Natural killer cell (primary cell): ENCODE measurements around the gene EREG. TPM values are rescaled to one million over a fixed set of nuclear protein-coding genes. Genes with fewer than 3 reads are reported as not detected.
"Not testable (repeated sequence)": the region's sequence is repeated elsewhere in the genome, so short reads cannot be mapped to it uniquely, and the experiment has no call there.

Experiments
- ATAC-seq, 3 donors: fragments of 150-1000 bp in 2 of 3; fragments of 200-7000 bp in 1 of 3; cut with Tn5 transposase; 1 replicate in 1 of 3; 2 replicates in 2 of 3; pipeline ENCODE4 v1.10.0; 2021; ENCODE audit warnings: mild to moderate bottlenecking in 2 of 3, moderate library complexity in 2 of 3
- DNase-seq, 2 donors: peaks; one replicate each; pipeline versions ENCODE4 v3.0.0 to v3.0.0-alpha.2; 2013 to 2021; ENCODE audit warnings: mixed read lengths in 1 of 2
- H3K27ac ChIP-seq: one replicate; pipeline ENCODE4 v1.5.1; 2013; ENCODE audit warnings: mild to moderate bottlenecking, low read length
- H3K27me3 ChIP-seq: one replicate; pipeline ENCODE4 v1.6.1; 2013; ENCODE audit warnings: low read length; ENCODE audit not compliant: control insufficient read depth, insufficient read depth
- H3K36me3 ChIP-seq: one replicate; pipeline ENCODE4 v1.6.1; 2013; ENCODE audit warnings: low read length; ENCODE audit not compliant: control insufficient read depth, insufficient read depth
- H3K4me1 ChIP-seq: one replicate; pipeline ENCODE4 v1.6.1; 2013; ENCODE audit warnings: low read length; ENCODE audit not compliant: control insufficient read depth, insufficient read depth
- H3K4me3 ChIP-seq: one replicate; pipeline ENCODE4 v1.5.1; 2013; ENCODE audit warnings: low read length
- H3K9me3 ChIP-seq: one replicate; pipeline ENCODE4 v1.6.1; 2013; ENCODE audit warnings: low read length; ENCODE audit not compliant: control insufficient read depth, insufficient read depth
- H3K27ac Mint-ChIP-seq, 2 donors: one replicate each; pipeline ENCODE4 v1.8.0; 2022; ENCODE audit warnings: mild to moderate bottlenecking in 2 of 2, mixed read lengths in 2 of 2, moderate library complexity in 1 of 2
- H3K27me3 Mint-ChIP-seq, 2 donors: one replicate each; pipeline ENCODE4 v1.8.0; 2022; ENCODE audit warnings: low read depth in 2 of 2, mixed read lengths in 2 of 2
- H3K36me3 Mint-ChIP-seq: one replicate; pipeline ENCODE4 v1.8.0; 2022; ENCODE audit warnings: mixed read lengths
- H3K4me1 Mint-ChIP-seq, 2 donors: one replicate each; pipeline ENCODE4 v1.8.0; 2022; ENCODE audit warnings: mixed read lengths in 2 of 2
- H3K4me3 Mint-ChIP-seq: one replicate; pipeline ENCODE4 v1.8.0; 2022; ENCODE audit warnings: mild to moderate bottlenecking, moderate library complexity, mixed read lengths
- H3K9me3 Mint-ChIP-seq, 2 donors: one replicate each; pipeline ENCODE4 v1.8.0; 2022; ENCODE audit warnings: mixed read lengths in 2 of 2
- CTCF ChIP-seq: fragments of 200-600 bp; IDR thresholded peaks from one replicate; pipeline ENCODE4 v1.8.0; 2022; ENCODE audit warnings: antibody characterized with exemption
- WGBS: methylation state at CpG from one replicate; pipeline ENCODE4 v1.1.7; 2013; ENCODE audit warnings: missing lambda C conversion rate; ENCODE audit not compliant: insufficient coverage; 5-methylcytosine and 5-hydroxymethylcytosine counted together
- intact Hi-C: fragments of 100-400 bp; cut with micrococcal nuclease; formaldehyde crosslinking; loops from one replicate; pipeline ENCODE4 v1.14.2; 2022
- total RNA-seq, 4 donors: library from RNA; stranded (reverse); fragments of 120-200 nt in 1 of 4; gene quantifications; one replicate each; pipeline versions ENCODE4 v1.2.3 to v1.2.4, GENCODE V29; 2013 to 2022

The EREG gene
- total RNA-seq, 3 donors from 2014 or later (not counting 1 experiment from before 2014, with no cell fraction given): 2.3 to 23.3 (median 6.4) TPM

GRCh38 chr4:74397748-74398426, 32.9 kb downstream of the EREG start:
- ATAC-seq: peak; percentile 75 to 85 (median 80)

GRCh38 chr4:74398894-74399589, 34.1 kb downstream of the EREG start:
- not testable (repeated sequence) for H3K36me3 Mint-ChIP-seq, DNase-seq, H3K27me3 Mint-ChIP-seq, H3K9me3 Mint-ChIP-seq, H3K4me1 Mint-ChIP-seq, H3K36me3 ChIP-seq, H3K4me1 ChIP-seq, H3K27me3 ChIP-seq, H3K9me3 ChIP-seq, ATAC-seq, H3K4me3 ChIP-seq
- intact Hi-C loops: loop anchor here (1.0 kb wide), 1 partner anchor 46 kb away; the partner anchor contains the start of gene AREG
- 94% methylated on average over 32 of the region's 32 CpGs for WGBS
- peak overlapping the region; percentile 100 for H3K4me3 Mint-ChIP-seq
- peak overlapping the region; percentile 98 to 99 for H3K27ac Mint-ChIP-seq
- peak overlapping the region; percentile 19 for H3K27ac ChIP-seq

More at GRCh38 chr4:74397748-74398426, 32.9 kb downstream of the EREG start:
- Histone ChIP-seq H3K27ac (peak overlapping the region; percentile 90), H3K27me3 (no peaks in the 10 kb centered on the region), H3K4me3 (peak overlapping the region; percentile 94), H3K36me3 (no peaks in the 10 kb centered on the region), H3K4me1 (peaks cover 4% of the 10 kb centered on the region), H3K9me3 (no peaks in the 10 kb centered on the region)
- Mint-ChIP-seq H3K27me3 (no peaks in the 10 kb centered on the region), H3K27ac (peak overlapping the region; percentile 98 to 99), H3K9me3 (no peaks in the 10 kb centered on the region), H3K4me1 (peaks cover 7 to 9% of the 10 kb centered on the region in 2 donors), H3K36me3 (peaks cover 7% of the 10 kb centered on the region), H3K4me3 (peak overlapping the region; percentile 100)
- no peak for TF ChIP-seq CTCF
- 7% methylated on average over 5 of the region's 6 CpGs for WGBS
- DNase-seq: peak in 1 of 2 donors; percentile 64
- intact Hi-C loops: loop anchor here (1.0 kb wide), 1 partner anchor 47 kb away; the partner anchor contains the start of gene AREG

DNA sequence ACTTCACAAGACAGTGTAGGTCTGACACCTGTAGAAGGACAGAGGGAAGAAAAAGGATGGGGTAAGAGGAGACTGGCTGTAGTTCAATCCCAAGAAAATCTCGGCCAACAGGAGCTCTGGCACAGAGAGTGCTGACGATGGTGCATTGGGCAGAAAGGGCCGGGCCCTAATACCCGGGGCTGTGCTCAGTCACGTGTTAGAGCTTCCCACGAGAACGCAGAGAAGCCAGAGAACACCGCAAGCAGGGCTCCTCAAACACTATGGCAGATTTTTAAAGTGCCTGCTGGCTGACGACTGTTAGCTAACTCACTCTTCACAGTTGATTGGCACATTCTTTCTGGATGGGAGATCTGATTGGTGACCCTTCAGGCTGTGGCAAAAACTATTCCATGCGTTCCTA, 35.5 kb downstream of the EREG start:
- peaks cover 4% of the 10 kb centered on the region for H3K4me1 ChIP-seq
- H3K36me3 Mint-ChIP-seq: peaks cover 7% of the 10 kb centered on the region
- no peaks in the 10 kb centered on the region for H3K27me3 ChIP-seq
- H3K27ac ChIP-seq: no peak overlapping the region
- no peak for DNase-seq
- intact Hi-C loops: no loop called here
- no peak overlapping the region for H3K4me3 Mint-ChIP-seq
- no peak for TF ChIP-seq CTCF
- no peaks in the 10 kb centered on the region for H3K36me3 ChIP-seq
- H3K27ac Mint-ChIP-seq: no peak overlapping the region
- H3K4me1 Mint-ChIP-seq: peaks cover 7 to 9% of the 10 kb centered on the region in 2 donors
- H3K9me3 ChIP-seq: no peaks in the 10 kb centered on the region
- H3K27me3 Mint-ChIP-seq: no peaks in the 10 kb centered on the region
- 91% methylated on average over 9 of the region's 10 CpGs for WGBS
- ATAC-seq: no peak
- H3K4me3 ChIP-seq: no peak overlapping the region
- H3K9me3 Mint-ChIP-seq: no peaks in the 10 kb centered on the region

- Histone ChIP-seq H3K4me1 (peaks cover 4% of the 10 kb centered on the region), H3K27me3 (no peaks in the 10 kb centered on the region), H3K27ac (no peak overlapping the region), H3K36me3 (no peaks in the 10 kb centered on the region), H3K4me3 (no peak overlapping the region), H3K9me3 (no peaks in the 10 kb centered on the region)
- WGBS: 62% methylated on average over 4 of the region's 5 CpGs
- Mint-ChIP-seq H3K9me3 (no peaks in the 10 kb centered on the region), H3K27ac (no peak overlapping the region), H3K4me1 (peaks cover 7 to 9% of the 10 kb centered on the region in 2 donors), H3K27me3 (no peaks in the 10 kb centered on the region), H3K4me3 (no peak overlapping the region), H3K36me3 (peaks cover 7% of the 10 kb centered on the region)
- DNase-seq (no peak), ATAC-seq (no peak)
- no peak for TF ChIP-seq CTCF
- intact Hi-C loops: no loop called here
These were observed 37.9 kb downstream of the EREG start for GRCh38 chr4:74402692-74403456.
